Neuron (in vitro differentiated cells): ENCODE data around the gene TRPC4.

Source experiments
- H2AFZ ChIP-seq: one replicate; pipeline ENCODE4 v1.6.1; 2013; ENCODE audit warnings: low read depth, mild to moderate bottlenecking, inconsistent platforms, low read length, moderate library complexity
- H3K27me3 ChIP-seq: one replicate; pipeline ENCODE4 v1.6.1; 2013; ENCODE audit warnings: low read length; ENCODE audit not compliant: insufficient read depth
- H3K36me3 ChIP-seq: one replicate; pipeline ENCODE4 v1.6.1; 2013; ENCODE audit warnings: low read length; ENCODE audit not compliant: insufficient read depth
- H3K4me1 ChIP-seq: one replicate; pipeline ENCODE4 v1.6.1; 2013; ENCODE audit warnings: low read length; ENCODE audit not compliant: insufficient read depth
- H3K4me3 ChIP-seq: 2 replicates; pipeline ENCODE4 v1.5.1; 2013; ENCODE audit warnings: mild to moderate bottlenecking, low read length, moderate library complexity
- H3K9me3 ChIP-seq: one replicate; pipeline ENCODE4 v1.6.1; 2013; ENCODE audit warnings: low read length

TRPC4 gene

GRCh38 chr13:37869756-37870488 lies at the start of gene TRPC4:
Gene TRPC4 (minus strand): TSS chr13:37869772. CDS start chr13:37783333, 86,439 bp downstream.
- H3K9me3 ChIP-seq = no peaks in the 10 kb centered on the region
- H2AFZ ChIP-seq = peak within 1 kb of the TSS; percentile 94
- peaks cover 16% of the 10 kb centered on the region for H3K4me1 ChIP-seq
- H3K36me3 ChIP-seq = no peaks in the 10 kb centered on the region
- H3K27me3 ChIP-seq = no peaks in the 10 kb centered on the region
- peak within 1 kb of the TSS; percentile 71 for H3K4me3 ChIP-seq

- peak overlapping the region; percentile 55 for H2AFZ ChIP-seq
- peaks cover 46% of the 10 kb centered on the region for H3K4me1 ChIP-seq
- no peaks in the 10 kb centered on the region for H3K36me3 ChIP-seq
- H3K27me3 ChIP-seq = no peaks in the 10 kb centered on the region
- H3K9me3 ChIP-seq = no peaks in the 10 kb centered on the region
- H3K4me3 ChIP-seq = no peak overlapping the region
Observed at GRCh38 chr13:37918751-37919150, 49.2 kb upstream of the TRPC4 start.

- H3K9me3 ChIP-seq = no peaks in the 10 kb centered on the region
- H2AFZ ChIP-seq = peak overlapping the region; percentile 55
- no peaks in the 10 kb centered on the region for H3K27me3 ChIP-seq
- no peaks in the 10 kb centered on the region for H3K36me3 ChIP-seq
- peaks cover 46% of the 10 kb centered on the region for H3K4me1 ChIP-seq
- no peak overlapping the region for H3K4me3 ChIP-seq
Observed at GRCh38 chr13:37918116-37918714, 48.6 kb upstream of the TRPC4 start.

- Histone ChIP-seq H3K4me3 (no peak overlapping the region), H3K9me3 (no peaks in the 10 kb centered on the region), H2AFZ (peak overlapping the region; percentile 1), H3K4me1 (peaks cover 46% of the 10 kb centered on the region), H3K36me3 (no peaks in the 10 kb centered on the region), H3K27me3 (no peaks in the 10 kb centered on the region)
Observed at GRCh38 chr13:37914781-37915391, 45.3 kb upstream of the TRPC4 start.

- Histone ChIP-seq H3K4me1 (peaks cover 17% of the 10 kb centered on the region), H3K27me3 (no peaks in the 10 kb centered on the region), H2AFZ (no peak overlapping the region), H3K9me3 (no peaks in the 10 kb centered on the region), H3K36me3 (no peaks in the 10 kb centered on the region), H3K4me3 (no peak overlapping the region)
Observed at GRCh38 chr13:37910790-37911189, 41.2 kb upstream of the TRPC4 start.

- Histone ChIP-seq H3K9me3 (no peaks in the 10 kb centered on the region), H3K4me3 (no peak overlapping the region), H3K4me1 (no peaks in the 10 kb centered on the region), H3K27me3 (no peaks in the 10 kb centered on the region), H3K36me3 (no peaks in the 10 kb centered on the region), H2AFZ (no peak overlapping the region)
Observed at GRCh38 chr13:37906880-37907279, 37.3 kb upstream of the TRPC4 start.

- no peaks in the 10 kb centered on the region for H3K36me3 ChIP-seq
- no peaks in the 10 kb centered on the region for H3K27me3 ChIP-seq
- H3K4me3 ChIP-seq = no peak overlapping the region
- H3K9me3 ChIP-seq = no peaks in the 10 kb centered on the region
- H3K4me1 ChIP-seq = no peaks in the 10 kb centered on the region
- no peak overlapping the region for H2AFZ ChIP-seq
Observed at GRCh38 chr13:37905736-37906135, 36.2 kb upstream of the TRPC4 start.

- H2AFZ ChIP-seq = no peak overlapping the region
- no peaks in the 10 kb centered on the region for H3K9me3 ChIP-seq
- H3K27me3 ChIP-seq = no peaks in the 10 kb centered on the region
- no peaks in the 10 kb centered on the region for H3K36me3 ChIP-seq
- no peak overlapping the region for H3K4me3 ChIP-seq
- H3K4me1 ChIP-seq = no peaks in the 10 kb centered on the region
Observed at GRCh38 chr13:37899753-37900152, 30.2 kb upstream of the TRPC4 start.

GRCh38 chr13:37893321-37893720 lies 23.7 kb upstream of the TRPC4 start:
- H3K27me3 ChIP-seq = no peaks in the 10 kb centered on the region
- H3K9me3 ChIP-seq = no peaks in the 10 kb centered on the region
- H3K4me3 ChIP-seq = no peak overlapping the region
- no peaks in the 10 kb centered on the region for H3K4me1 ChIP-seq
- H2AFZ ChIP-seq = no peak overlapping the region
- no peaks in the 10 kb centered on the region for H3K36me3 ChIP-seq

GRCh38 chr13:37889820-37890219 lies 20.2 kb upstream of the TRPC4 start:
- no peaks in the 10 kb centered on the region for H3K4me1 ChIP-seq
- H2AFZ ChIP-seq = no peak overlapping the region
- H3K4me3 ChIP-seq = no peak overlapping the region
- no peaks in the 10 kb centered on the region for H3K36me3 ChIP-seq
- H3K27me3 ChIP-seq = no peaks in the 10 kb centered on the region
- H3K9me3 ChIP-seq = no peaks in the 10 kb centered on the region

- no peaks in the 10 kb centered on the region for H3K9me3 ChIP-seq
- no peaks in the 10 kb centered on the region for H3K27me3 ChIP-seq
- H3K4me3 ChIP-seq = no peak overlapping the region
- H2AFZ ChIP-seq = no peak overlapping the region
- H3K36me3 ChIP-seq = no peaks in the 10 kb centered on the region
- no peaks in the 10 kb centered on the region for H3K4me1 ChIP-seq
Observed at GRCh38 chr13:37889102-37889501, 19.5 kb upstream of the TRPC4 start.

- H3K9me3 ChIP-seq = no peaks in the 10 kb centered on the region
- H2AFZ ChIP-seq = no peak overlapping the region
- H3K36me3 ChIP-seq = no peaks in the 10 kb centered on the region
- H3K27me3 ChIP-seq = no peaks in the 10 kb centered on the region
- H3K4me3 ChIP-seq = no peak overlapping the region
- no peaks in the 10 kb centered on the region for H3K4me1 ChIP-seq
Observed at GRCh38 chr13:37886879-37887278, 17.3 kb upstream of the TRPC4 start.

- no peak overlapping the region for H3K4me3 ChIP-seq
- no peaks in the 10 kb centered on the region for H3K4me1 ChIP-seq
- no peaks in the 10 kb centered on the region for H3K9me3 ChIP-seq
- H2AFZ ChIP-seq = peak overlapping the region; percentile 1
- H3K36me3 ChIP-seq = no peaks in the 10 kb centered on the region
- no peaks in the 10 kb centered on the region for H3K27me3 ChIP-seq
Observed at GRCh38 chr13:37884674-37885073, 15.1 kb upstream of the TRPC4 start.
